HAP-1 (cell line): ENCODE measurements around the gene PARP14.

ENCODE experiments used
- DNase-seq, 2 experiments: peaks; one replicate each; pipeline ENCODE4 v3.0.0-alpha.2; 2016 to 2020; ENCODE audit warnings: low spot score in 2 of 2
- H3K27me3 ChIP-seq: fragments of 250-450 bp; sonication (Bioruptor Pico); 2 replicates; pipeline ENCODE4 v1.5.1; 2020; ENCODE audit warnings: low read depth, mild to moderate bottlenecking, moderate library complexity
- H3K36me3 ChIP-seq: fragments of 250-450 bp; sonication (Bioruptor Pico); replicated peaks from 2 replicates; pipeline ENCODE4 v1.5.1; 2020; ENCODE audit warnings: mild to moderate bottlenecking
- H3K4me1 ChIP-seq: fragments of 250-450 bp; sonication (Bioruptor Pico); 2 replicates; pipeline ENCODE4 v1.5.1; 2020; ENCODE audit warnings: mild to moderate bottlenecking
- H3K4me3 ChIP-seq: fragments of 250-450 bp; sonication (Bioruptor Pico); 2 replicates; pipeline ENCODE4 v1.5.1; 2020; ENCODE audit warnings: mild to moderate bottlenecking, moderate library complexity
- H3K9me3 ChIP-seq: fragments of 250-450 bp; sonication (Bioruptor Pico); 2 replicates; pipeline ENCODE4 v1.5.1; 2020; ENCODE audit warnings: mild to moderate bottlenecking, moderate library complexity
- in situ Hi-C: fragments of 300-500 bp; cut with MboI; formaldehyde crosslinking; loops from 3 replicates; pipeline ENCODE4 v1.14.3; 2020; ENCODE audit warnings: low sequenced_read_pairs, inconsistent platforms, mixed read lengths

Gene PARP14

GRCh38 chr3:122776675-122777468 is 96.2 kb downstream of the PARP14 start:
- no peaks in the 10 kb centered on the region for H3K4me1 ChIP-seq

GRCh38 chr3:122777563-122777962 is 96.9 kb downstream of the PARP14 start:
- Histone ChIP-seq H3K36me3 (no peaks in the 10 kb centered on the region), H3K27me3 (no peaks in the 10 kb centered on the region), H3K4me3 (no peak overlapping the region), H3K9me3 (no peaks in the 10 kb centered on the region), H3K4me1 (no peaks in the 10 kb centered on the region)
- DNase-seq: no peak
- in situ Hi-C loops: no loop called here

More at GRCh38 chr3:122776675-122777468, 96.2 kb downstream of the PARP14 start:
- no peaks in the 10 kb centered on the region for H3K36me3 ChIP-seq
- no peaks in the 10 kb centered on the region for H3K27me3 ChIP-seq
- in situ Hi-C loops: no loop called here
- no peak for DNase-seq
- no peaks in the 10 kb centered on the region for H3K9me3 ChIP-seq
- H3K4me3 ChIP-seq: no peak overlapping the region
